Panc1 (cell line): ENCODE results near the gene UBQLN4.

Experiments used
- TF ChIP-seq, protein P1 (sequence below): fragments of 450-650 bp; IDR thresholded peaks from 2 replicates; pipeline ENCODE4 v1.5.1; 2017; ENCODE audit warnings: mild to moderate bottlenecking
- TF ChIP-seq, protein P2 (sequence below), 2 experiments: IDR thresholded peaks; 2 replicates each; pipeline ENCODE4 v1.6.1; 2011 to 2012; ENCODE audit warnings: low read depth in 2 of 2, control low read depth in 1 of 2, low read length in 1 of 2, mild to moderate bottlenecking in 1 of 2, moderate library complexity in 1 of 2; ENCODE audit not compliant: insufficient read depth in 1 of 2

DNA sequence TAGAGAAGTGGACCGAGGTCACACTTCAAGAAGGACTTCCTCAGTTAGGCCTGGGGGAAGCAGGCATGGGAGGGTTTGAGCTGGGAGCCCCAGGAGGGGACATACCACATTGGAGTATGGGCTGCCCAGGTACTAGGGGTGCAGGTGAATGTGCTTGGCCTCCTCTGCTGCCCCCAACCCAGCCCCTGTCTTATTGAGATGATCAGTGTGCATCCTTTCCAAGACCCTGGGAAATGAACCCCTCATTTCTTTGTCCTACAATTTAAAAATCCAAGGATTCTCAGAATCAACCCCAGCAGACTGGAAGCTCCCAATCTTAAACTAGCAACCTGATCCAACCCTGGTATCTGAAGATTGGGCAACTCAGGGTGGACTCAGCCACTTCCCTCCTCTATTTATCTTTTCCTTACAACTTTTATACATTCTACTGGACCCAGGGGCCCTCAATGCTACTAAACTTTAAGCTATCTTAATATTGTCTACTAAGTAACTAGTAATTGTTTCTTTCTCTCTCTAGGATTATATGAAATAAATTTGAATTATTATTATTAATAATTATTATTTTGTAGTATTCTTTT is 19.6 kb upstream of the UBQLN4 start:
- TF ChIP-seq, protein P1, sequence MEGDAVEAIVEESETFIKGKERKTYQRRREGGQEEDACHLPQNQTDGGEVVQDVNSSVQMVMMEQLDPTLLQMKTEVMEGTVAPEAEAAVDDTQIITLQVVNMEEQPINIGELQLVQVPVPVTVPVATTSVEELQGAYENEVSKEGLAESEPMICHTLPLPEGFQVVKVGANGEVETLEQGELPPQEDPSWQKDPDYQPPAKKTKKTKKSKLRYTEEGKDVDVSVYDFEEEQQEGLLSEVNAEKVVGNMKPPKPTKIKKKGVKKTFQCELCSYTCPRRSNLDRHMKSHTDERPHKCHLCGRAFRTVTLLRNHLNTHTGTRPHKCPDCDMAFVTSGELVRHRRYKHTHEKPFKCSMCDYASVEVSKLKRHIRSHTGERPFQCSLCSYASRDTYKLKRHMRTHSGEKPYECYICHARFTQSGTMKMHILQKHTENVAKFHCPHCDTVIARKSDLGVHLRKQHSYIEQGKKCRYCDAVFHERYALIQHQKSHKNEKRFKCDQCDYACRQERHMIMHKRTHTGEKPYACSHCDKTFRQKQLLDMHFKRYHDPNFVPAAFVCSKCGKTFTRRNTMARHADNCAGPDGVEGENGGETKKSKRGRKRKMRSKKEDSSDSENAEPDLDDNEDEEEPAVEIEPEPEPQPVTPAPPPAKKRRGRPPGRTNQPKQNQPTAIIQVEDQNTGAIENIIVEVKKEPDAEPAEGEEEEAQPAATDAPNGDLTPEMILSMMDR = no peak
- TF ChIP-seq, protein P2, sequence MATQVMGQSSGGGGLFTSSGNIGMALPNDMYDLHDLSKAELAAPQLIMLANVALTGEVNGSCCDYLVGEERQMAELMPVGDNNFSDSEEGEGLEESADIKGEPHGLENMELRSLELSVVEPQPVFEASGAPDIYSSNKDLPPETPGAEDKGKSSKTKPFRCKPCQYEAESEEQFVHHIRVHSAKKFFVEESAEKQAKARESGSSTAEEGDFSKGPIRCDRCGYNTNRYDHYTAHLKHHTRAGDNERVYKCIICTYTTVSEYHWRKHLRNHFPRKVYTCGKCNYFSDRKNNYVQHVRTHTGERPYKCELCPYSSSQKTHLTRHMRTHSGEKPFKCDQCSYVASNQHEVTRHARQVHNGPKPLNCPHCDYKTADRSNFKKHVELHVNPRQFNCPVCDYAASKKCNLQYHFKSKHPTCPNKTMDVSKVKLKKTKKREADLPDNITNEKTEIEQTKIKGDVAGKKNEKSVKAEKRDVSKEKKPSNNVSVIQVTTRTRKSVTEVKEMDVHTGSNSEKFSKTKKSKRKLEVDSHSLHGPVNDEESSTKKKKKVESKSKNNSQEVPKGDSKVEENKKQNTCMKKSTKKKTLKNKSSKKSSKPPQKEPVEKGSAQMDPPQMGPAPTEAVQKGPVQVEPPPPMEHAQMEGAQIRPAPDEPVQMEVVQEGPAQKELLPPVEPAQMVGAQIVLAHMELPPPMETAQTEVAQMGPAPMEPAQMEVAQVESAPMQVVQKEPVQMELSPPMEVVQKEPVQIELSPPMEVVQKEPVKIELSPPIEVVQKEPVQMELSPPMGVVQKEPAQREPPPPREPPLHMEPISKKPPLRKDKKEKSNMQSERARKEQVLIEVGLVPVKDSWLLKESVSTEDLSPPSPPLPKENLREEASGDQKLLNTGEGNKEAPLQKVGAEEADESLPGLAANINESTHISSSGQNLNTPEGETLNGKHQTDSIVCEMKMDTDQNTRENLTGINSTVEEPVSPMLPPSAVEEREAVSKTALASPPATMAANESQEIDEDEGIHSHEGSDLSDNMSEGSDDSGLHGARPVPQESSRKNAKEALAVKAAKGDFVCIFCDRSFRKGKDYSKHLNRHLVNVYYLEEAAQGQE (IDR thresholded peaks at IDR 0.05; ENCODE audit: insufficient read depth in 1 of 2, low read depth in 2 of 2, low read length in 1 of 2) = no peak
